GM23338 (cell line): Measurements from ENCODE around the gene CEACAM16. TPM values are rescaled to one million over a fixed set of nuclear protein-coding genes. Genes with fewer than 3 reads are reported as not detected.

ENCODE experiments used
- ATAC-seq: fragments of 200-7000 bp; cut with Tn5 transposase; 3 replicates; pipeline ENCODE4 v1.9.1; 2020
- DNase-seq: peaks from one replicate; pipeline ENCODE4 v3.0.0-alpha.2; 2015; ENCODE audit warnings: low spot score
- H2AFZ ChIP-seq: fragments of 200-600 bp; sonication (generic); 2 replicates; pipeline ENCODE4 v1.8.0; 2016; ENCODE audit warnings: antibody characterized with exemption, mild to moderate bottlenecking, moderate library complexity
- H3F3A ChIP-seq: fragments of 200-600 bp; sonication (generic); replicated peaks from 2 replicates; pipeline ENCODE4 v1.8.0; 2017; ENCODE audit warnings: antibody characterized with exemption, mixed run types, low read depth
- H3K27ac ChIP-seq: fragments of 200-600 bp; sonication (generic); 2 replicates; pipeline ENCODE4 v1.6.1; 2016; ENCODE audit warnings: low read depth
- H3K27me3 ChIP-seq: fragments of 200-600 bp; sonication (generic); 2 replicates; pipeline ENCODE4 v1.8.0; 2016; ENCODE audit warnings: mild to moderate bottlenecking, mixed run types, moderate library complexity; ENCODE audit not compliant: insufficient read depth
- H3K36me3 ChIP-seq: fragments of 200-600 bp; sonication (generic); 2 replicates; pipeline ENCODE4 v1.8.0; 2016; ENCODE audit warnings: mild to moderate bottlenecking; ENCODE audit not compliant: insufficient read depth
- H3K4me1 ChIP-seq: fragments of 200-600 bp; sonication (generic); 2 replicates; pipeline ENCODE4 v1.8.0; 2016; ENCODE audit warnings: mild to moderate bottlenecking, moderate library complexity; ENCODE audit not compliant: insufficient read depth
- H3K4me2 ChIP-seq: fragments of 200-600 bp; sonication (generic); 2 replicates; pipeline ENCODE4 v1.7.1; 2017; ENCODE audit warnings: mixed run types
- H3K4me3 ChIP-seq: fragments of 200-600 bp; sonication (generic); 2 replicates; pipeline ENCODE4 v1.6.1; 2016; ENCODE audit warnings: mixed run types
- H3K79me2 ChIP-seq: fragments of 200-600 bp; sonication (generic); replicated peaks from 2 replicates; pipeline ENCODE4 v1.8.0; 2017; ENCODE audit warnings: mild to moderate bottlenecking; ENCODE audit not compliant: insufficient read depth
- H3K9me2 ChIP-seq: fragments of 200-600 bp; sonication (generic); 2 replicates; pipeline ENCODE4 v1.8.0; 2017; ENCODE audit not compliant: insufficient read depth
- H4K20me1 ChIP-seq: fragments of 200-600 bp; sonication (generic); replicated peaks from 2 replicates; pipeline ENCODE4 v1.8.0; 2017; ENCODE audit warnings: mild to moderate bottlenecking; ENCODE audit not compliant: insufficient read depth
- H3K27ac Mint-ChIP-seq: 2 replicates; pipeline ENCODE4 v1.8.0; 2020; ENCODE audit warnings: inconsistent platforms, mild to moderate bottlenecking, moderate library complexity, mixed read lengths
- H3K27me3 Mint-ChIP-seq: 3 replicates; pipeline ENCODE4 v1.8.0; 2022; ENCODE audit warnings: low read depth, mild to moderate bottlenecking, moderate library complexity, mixed read lengths, inconsistent platforms; ENCODE audit not compliant: insufficient read depth, poor library complexity
- H3K36me3 Mint-ChIP-seq: 3 replicates; pipeline ENCODE4 v1.8.0; 2021; ENCODE audit warnings: low read depth, mild to moderate bottlenecking, inconsistent platforms, moderate library complexity, mixed read lengths
- H3K4me1 Mint-ChIP-seq: 3 replicates; pipeline ENCODE4 v1.8.0; 2020; ENCODE audit warnings: mild to moderate bottlenecking, inconsistent platforms, mixed read lengths
- H3K4me3 Mint-ChIP-seq: 3 replicates; pipeline ENCODE4 v1.8.0; 2021; ENCODE audit warnings: moderate library complexity, mild to moderate bottlenecking, inconsistent platforms, mixed read lengths
- H3K9me3 Mint-ChIP-seq: 3 replicates; pipeline ENCODE4 v1.8.0; 2020; ENCODE audit warnings: moderate library complexity, mild to moderate bottlenecking, inconsistent platforms, mixed read lengths
- EZH2 ChIP-seq: fragments of 200-600 bp; sonication (generic); IDR thresholded peaks from one replicate; pipeline ENCODE4 v1.8.0; 2017; ENCODE audit warnings: antibody characterized with exemption, mild to moderate bottlenecking, low read depth; ENCODE audit not compliant: unreplicated experiment
- ZNF331 ChIP-seq: fragments of 250-450 bp; sonication (Bioruptor Pico); IDR thresholded peaks from 2 replicates; pipeline ENCODE4 v1.5.0; 2020; ENCODE audit warnings: low read depth, mild to moderate bottlenecking, moderate library complexity
- ZNF462 ChIP-seq: fragments of 250-450 bp; sonication (Bioruptor Pico); IDR thresholded peaks from 2 replicates; pipeline ENCODE4 v1.5.0; 2020; ENCODE audit warnings: mild to moderate bottlenecking, moderate library complexity
- polyA plus RNA-seq: library from polyadenylated mRNA; unstranded; fragments of >200 nt; fragmentation: Nextera tagmentation; extraction: Ambion mirVana; gene quantifications from 2 replicates; pipeline ENCODE4 v1.2.1, GENCODE V29; 2016
- total RNA-seq: library from RNA; depleted of rRNA; stranded (reverse); fragments of >200 nt; shearing (Covaris generic); gene quantifications from 2 replicates; pipeline ENCODE4 v1.2.3, GENCODE V29; 2014
- TF ChIP-seq, protein P1 (sequence below), 2 experiments: fragments of 200-600 bp in 1 of 2; sonication (generic) in 1 of 2; conservative IDR thresholded peaks; 2 replicates each; pipeline versions ENCODE4 v1.5.1 to v1.6.1; 2016 to 2017; ENCODE audit warnings: antibody characterized with exemption in 2 of 2, low read depth in 2 of 2, mild to moderate bottlenecking in 2 of 2, moderate library complexity in 1 of 2
- TF ChIP-seq, protein P2 (sequence below): IDR thresholded peaks from one replicate; pipeline ENCODE4 v1.6.1; 2018; ENCODE audit warnings: antibody characterized with exemption; ENCODE audit not compliant: unreplicated experiment

Gene CEACAM16
- total and polyA plus RNA-seq, 2 experiments from 2014 or later: not detected

GRCh38 chr19:44666852-44667556 lies 31.9 kb upstream of the CEACAM16 start:
- H3K9me3 Mint-ChIP-seq: no peaks in the 10 kb centered on the region; the same call in 2 of the 3 replicates
- peaks cover 2% of the 10 kb centered on the region for H3K27me3 Mint-ChIP-seq
- DNase-seq (no peak), ATAC-seq (no peak)
- Histone ChIP-seq H3K4me3 (no peak overlapping the region), H3K27me3 (no peaks in the 10 kb centered on the region), H4K20me1 (0 out of 2 replicates have a peak, but pooled peaks cover 3% of the 10 kb centered on the region), H3K4me2 (no peak overlapping the region), H2AFZ (no peak overlapping the region), H3K36me3 (peaks cover 2% of the 10 kb centered on the region), H3K9me2 (no peaks in the 10 kb centered on the region), H3K4me1 (0 out of 2 replicates have a peak, but pooled peaks cover 6% of the 10 kb centered on the region), H3K27ac (no peak overlapping the region), H3F3A (0 out of 2 replicates have a peak, but pooled peaks cover 4% of the 10 kb centered on the region), H3K79me2 (no peaks in the 10 kb centered on the region)
- H3K27ac Mint-ChIP-seq: no peak overlapping the region
- H3K36me3 Mint-ChIP-seq: peaks cover 10% of the 10 kb centered on the region; the same call in 2 of the 3 replicates
- H3K4me3 Mint-ChIP-seq: no peak overlapping the region
- no peaks in the 10 kb centered on the region for H3K4me1 Mint-ChIP-seq
- TF ChIP-seq, protein P1, sequence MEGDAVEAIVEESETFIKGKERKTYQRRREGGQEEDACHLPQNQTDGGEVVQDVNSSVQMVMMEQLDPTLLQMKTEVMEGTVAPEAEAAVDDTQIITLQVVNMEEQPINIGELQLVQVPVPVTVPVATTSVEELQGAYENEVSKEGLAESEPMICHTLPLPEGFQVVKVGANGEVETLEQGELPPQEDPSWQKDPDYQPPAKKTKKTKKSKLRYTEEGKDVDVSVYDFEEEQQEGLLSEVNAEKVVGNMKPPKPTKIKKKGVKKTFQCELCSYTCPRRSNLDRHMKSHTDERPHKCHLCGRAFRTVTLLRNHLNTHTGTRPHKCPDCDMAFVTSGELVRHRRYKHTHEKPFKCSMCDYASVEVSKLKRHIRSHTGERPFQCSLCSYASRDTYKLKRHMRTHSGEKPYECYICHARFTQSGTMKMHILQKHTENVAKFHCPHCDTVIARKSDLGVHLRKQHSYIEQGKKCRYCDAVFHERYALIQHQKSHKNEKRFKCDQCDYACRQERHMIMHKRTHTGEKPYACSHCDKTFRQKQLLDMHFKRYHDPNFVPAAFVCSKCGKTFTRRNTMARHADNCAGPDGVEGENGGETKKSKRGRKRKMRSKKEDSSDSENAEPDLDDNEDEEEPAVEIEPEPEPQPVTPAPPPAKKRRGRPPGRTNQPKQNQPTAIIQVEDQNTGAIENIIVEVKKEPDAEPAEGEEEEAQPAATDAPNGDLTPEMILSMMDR (conservative IDR thresholded peaks at IDR 0.05; ENCODE audit: low read depth in 2 of 2): no peak
- TF ChIP-seq EZH2 (no peak), ZNF331 (CRISPR knock-in tag) (no peak), ZNF462 (CRISPR knock-in tag) (no peak)
- TF ChIP-seq, protein P2, sequence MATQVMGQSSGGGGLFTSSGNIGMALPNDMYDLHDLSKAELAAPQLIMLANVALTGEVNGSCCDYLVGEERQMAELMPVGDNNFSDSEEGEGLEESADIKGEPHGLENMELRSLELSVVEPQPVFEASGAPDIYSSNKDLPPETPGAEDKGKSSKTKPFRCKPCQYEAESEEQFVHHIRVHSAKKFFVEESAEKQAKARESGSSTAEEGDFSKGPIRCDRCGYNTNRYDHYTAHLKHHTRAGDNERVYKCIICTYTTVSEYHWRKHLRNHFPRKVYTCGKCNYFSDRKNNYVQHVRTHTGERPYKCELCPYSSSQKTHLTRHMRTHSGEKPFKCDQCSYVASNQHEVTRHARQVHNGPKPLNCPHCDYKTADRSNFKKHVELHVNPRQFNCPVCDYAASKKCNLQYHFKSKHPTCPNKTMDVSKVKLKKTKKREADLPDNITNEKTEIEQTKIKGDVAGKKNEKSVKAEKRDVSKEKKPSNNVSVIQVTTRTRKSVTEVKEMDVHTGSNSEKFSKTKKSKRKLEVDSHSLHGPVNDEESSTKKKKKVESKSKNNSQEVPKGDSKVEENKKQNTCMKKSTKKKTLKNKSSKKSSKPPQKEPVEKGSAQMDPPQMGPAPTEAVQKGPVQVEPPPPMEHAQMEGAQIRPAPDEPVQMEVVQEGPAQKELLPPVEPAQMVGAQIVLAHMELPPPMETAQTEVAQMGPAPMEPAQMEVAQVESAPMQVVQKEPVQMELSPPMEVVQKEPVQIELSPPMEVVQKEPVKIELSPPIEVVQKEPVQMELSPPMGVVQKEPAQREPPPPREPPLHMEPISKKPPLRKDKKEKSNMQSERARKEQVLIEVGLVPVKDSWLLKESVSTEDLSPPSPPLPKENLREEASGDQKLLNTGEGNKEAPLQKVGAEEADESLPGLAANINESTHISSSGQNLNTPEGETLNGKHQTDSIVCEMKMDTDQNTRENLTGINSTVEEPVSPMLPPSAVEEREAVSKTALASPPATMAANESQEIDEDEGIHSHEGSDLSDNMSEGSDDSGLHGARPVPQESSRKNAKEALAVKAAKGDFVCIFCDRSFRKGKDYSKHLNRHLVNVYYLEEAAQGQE: no peak
